HepG2 (cell line): ENCODE results near the gene LAP3. TPM values are rescaled to one million over a fixed set of nuclear protein-coding genes. Genes with fewer than 3 reads are reported as not detected.
A peak's percentile ranks its signal among the peaks of the same experiment; 100 is the strongest.

ENCODE experiments used
- ELF3 ChIP-seq: IDR thresholded peaks from 2 replicates; pipeline ENCODE4 v1.6.1; 2016; ENCODE audit warnings: missing genetic modification reagents, missing compliant biosample characterization
- HOXD1 ChIP-seq: sonication (generic); formaldehyde crosslinking; IDR thresholded peaks from 2 replicates; pipeline ENCODE4 v1.5.0; 2020; ENCODE audit warnings: missing genetic modification reagents
- KDM4B ChIP-seq: sonication (generic); formaldehyde crosslinking; IDR thresholded peaks from 2 replicates; pipeline ENCODE4 v1.4.0; 2020; ENCODE audit warnings: missing genetic modification reagents
- NFKBIZ ChIP-seq: IDR thresholded peaks from 2 replicates; pipeline ENCODE4 v1.6.1; 2018; ENCODE audit warnings: missing genetic modification reagents, missing compliant biosample characterization
- PRPF4 ChIP-seq: fragments of 200-400 bp; formaldehyde crosslinking; IDR thresholded peaks from 2 replicates; pipeline ENCODE4 v1.6.1; 2016; ENCODE audit warnings: low read length, low read depth; ENCODE audit not compliant: poor library complexity, severe bottlenecking
- RCOR2 ChIP-seq: IDR thresholded peaks from 2 replicates; pipeline ENCODE4 v1.6.1; 2016; ENCODE audit warnings: missing biosample characterization, missing genetic modification reagents
- RXRB ChIP-seq: IDR thresholded peaks from 2 replicates; pipeline ENCODE4 v1.6.1; 2016; ENCODE audit warnings: borderline replicate concordance, missing genetic modification reagents, missing compliant biosample characterization
- TRIM24 ChIP-seq: sonication (generic); formaldehyde crosslinking; IDR thresholded peaks from 2 replicates; pipeline ENCODE4 v1.8.0; 2022; ENCODE audit warnings: mild to moderate bottlenecking, missing genetic modification reagents
- ZBTB20 ChIP-seq: sonication (generic); formaldehyde crosslinking; IDR thresholded peaks from 2 replicates; pipeline ENCODE4 v1.8.1; 2023; ENCODE audit warnings: missing genetic modification reagents, low read depth, mild to moderate bottlenecking, borderline replicate concordance
- ZNF317 ChIP-seq: sonication (generic); formaldehyde crosslinking; IDR thresholded peaks from 2 replicates; pipeline ENCODE4 v1.5.0; 2020; ENCODE audit warnings: mild to moderate bottlenecking, missing genetic modification reagents
- ZNF460 ChIP-seq: sonication (generic); formaldehyde crosslinking; IDR thresholded peaks from 2 replicates; pipeline ENCODE4 v1.5.1; 2020; ENCODE audit warnings: missing genetic modification reagents, mild to moderate bottlenecking, borderline replicate concordance
- ZNF761 ChIP-seq: sonication (generic); formaldehyde crosslinking; conservative IDR thresholded peaks from 2 replicates; pipeline ENCODE4 v1.4.0; 2020; ENCODE audit warnings: mild to moderate bottlenecking, missing genetic modification reagents
- ZNF792 ChIP-seq: IDR thresholded peaks from 2 replicates; pipeline ENCODE4 v1.6.1; 2016
- ZSCAN29 ChIP-seq: sonication (generic); formaldehyde crosslinking; conservative IDR thresholded peaks from 2 replicates; pipeline ENCODE4 v1.4.0; 2020; ENCODE audit warnings: mild to moderate bottlenecking, missing genetic modification reagents
- polyA plus RNA-seq, 8 experiments: library from polyadenylated mRNA; depleted of rRNA in 3 of 8; stranded (reverse) in 7 of 8; unstranded in 1 of 8; fragments of >200 nt; fragmentation: Illumina TruSeq in 4 of 8; extraction: Trizol in 4 of 8; gene quantifications; 2 replicates each; pipeline versions ENCODE4 v1.2.1 to v1.2.3, GENCODE V29; 2011 to 2016; ENCODE audit warnings: low read depth in 4 of 8, missing spikeins in 1 of 8, mixed read lengths in 1 of 8; ENCODE audit not compliant: insufficient read depth in 1 of 8
- total RNA-seq, 5 experiments: library from RNA; depleted of rRNA; stranded (reverse); fragments of >200 nt; fragmentation: Illumina TruSeq; extraction: Trizol; gene quantifications; 2 replicates each; pipeline ENCODE4 v1.2.3, GENCODE V29; 2016; ENCODE audit warnings: low read depth in 1 of 5
- TF ChIP-seq, protein P1 (sequence below): sonication (generic); formaldehyde crosslinking; IDR thresholded peaks from 2 replicates; pipeline ENCODE4 v1.5.0; 2020; ENCODE audit warnings: mild to moderate bottlenecking, missing genetic modification reagents
- TF ChIP-seq, protein P2 (sequence below): sonication (generic); formaldehyde crosslinking; IDR thresholded peaks from 2 replicates; pipeline ENCODE4 v1.8.0; 2022; ENCODE audit warnings: missing genetic modification reagents, low read depth, mild to moderate bottlenecking, borderline replicate concordance
- TF ChIP-seq, protein P3 (sequence below): IDR thresholded peaks from 2 replicates; pipeline ENCODE4 v1.6.1; 2016; ENCODE audit warnings: missing compliant biosample characterization, missing genetic modification reagents, borderline replicate concordance
- TF ChIP-seq, protein P4 (sequence below): IDR thresholded peaks from 2 replicates; pipeline ENCODE4 v1.6.1; 2016

The LAP3 gene
- total and polyA plus RNA-seq, 2 of the 13 experiments (the other 11 are each of a cell fraction or from before 2014, with no cell fraction given) = 106 to 125 TPM

DNA sequence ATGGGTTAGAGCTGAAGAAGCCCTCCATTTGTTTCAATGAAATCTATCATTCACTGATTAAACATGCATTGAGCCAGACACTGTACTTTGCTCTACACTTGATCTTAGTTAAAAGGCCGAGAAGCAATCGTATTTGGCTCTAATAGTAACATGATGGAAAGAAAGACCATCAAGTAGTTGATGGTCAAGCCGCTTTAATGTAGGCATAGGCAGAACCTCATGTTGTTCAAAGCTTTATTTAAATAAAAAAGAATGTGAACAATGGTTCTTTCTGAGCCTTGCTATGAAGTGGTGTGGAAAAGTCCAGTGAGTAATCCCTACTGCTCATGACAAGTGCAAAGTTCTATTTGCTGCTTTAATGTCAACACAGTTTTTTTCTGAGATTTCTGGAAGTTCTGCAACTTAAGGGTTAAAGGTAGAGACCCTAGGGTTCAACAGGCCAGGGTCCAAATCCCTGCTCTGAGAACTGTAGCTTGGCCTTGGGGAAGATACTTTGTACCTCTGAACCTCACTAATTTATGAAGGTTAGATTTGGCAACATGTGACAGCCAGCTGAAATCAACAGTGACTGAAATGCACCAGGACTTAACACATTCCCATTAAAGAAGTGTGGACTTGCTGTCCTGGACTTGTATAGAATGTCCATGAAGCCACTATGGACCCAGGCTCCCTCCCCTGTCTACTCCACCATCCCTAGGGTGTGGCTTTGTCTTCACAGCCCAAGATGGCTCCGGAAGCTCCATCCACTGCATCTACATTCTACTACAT is 17.9 kb upstream of the LAP3 start (continued):
- TF ChIP-seq, protein P1, sequence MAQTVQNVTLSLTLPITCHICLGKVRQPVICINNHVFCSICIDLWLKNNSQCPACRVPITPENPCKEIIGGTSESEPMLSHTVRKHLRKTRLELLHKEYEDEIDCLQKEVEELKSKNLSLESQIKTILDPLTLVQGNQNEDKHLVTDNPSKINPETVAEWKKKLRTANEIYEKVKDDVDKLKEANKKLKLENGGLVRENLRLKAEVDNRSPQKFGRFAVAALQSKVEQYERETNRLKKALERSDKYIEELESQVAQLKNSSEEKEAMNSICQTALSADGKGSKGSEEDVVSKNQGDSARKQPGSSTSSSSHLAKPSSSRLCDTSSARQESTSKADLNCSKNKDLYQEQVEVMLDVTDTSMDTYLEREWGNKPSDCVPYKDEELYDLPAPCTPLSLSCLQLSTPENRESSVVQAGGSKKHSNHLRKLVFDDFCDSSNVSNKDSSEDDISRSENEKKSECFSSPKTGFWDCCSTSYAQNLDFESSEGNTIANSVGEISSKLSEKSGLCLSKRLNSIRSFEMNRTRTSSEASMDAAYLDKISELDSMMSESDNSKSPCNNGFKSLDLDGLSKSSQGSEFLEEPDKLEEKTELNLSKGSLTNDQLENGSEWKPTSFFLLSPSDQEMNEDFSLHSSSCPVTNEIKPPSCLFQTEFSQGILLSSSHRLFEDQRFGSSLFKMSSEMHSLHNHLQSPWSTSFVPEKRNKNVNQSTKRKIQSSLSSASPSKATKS (CRISPR knock-in tag) = peak; percentile 93; the same call in 1 of the 2 replicates
- peak; percentile 90 for TF ChIP-seq NFKBIZ (CRISPR knock-in tag)
- TF ChIP-seq, protein P2, sequence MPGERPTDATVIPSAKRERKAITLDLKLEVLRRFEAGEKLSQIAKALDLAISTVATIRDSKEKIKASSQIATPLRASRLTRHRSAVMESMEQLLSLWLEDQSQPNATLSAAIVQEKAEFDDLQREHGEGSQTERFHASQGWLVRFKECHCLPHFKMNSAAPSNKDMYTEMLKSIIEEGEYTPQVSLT (CRISPR knock-in tag) = no peak
- TF ChIP-seq ZNF317 = 0 out of 2 replicates have a peak, but pooled peaks have one; percentile 36
- TF ChIP-seq RXRB (CRISPR knock-in tag) = peak; percentile 94
- TF ChIP-seq HOXD1 (CRISPR knock-in tag) = peak; percentile 80; the same call in 1 of the 2 replicates
- no peak; the same call in 1 of the 2 replicates for TF ChIP-seq ZNF460 (CRISPR knock-in tag)
- peak; percentile 90 for TF ChIP-seq ELF3 (CRISPR knock-in tag)
- TF ChIP-seq TRIM24 (CRISPR knock-in tag) = peak; percentile 88
- TF ChIP-seq KDM4B (CRISPR knock-in tag) = peak; percentile 81
- peak; percentile 65; the same call in 1 of the 2 replicates for TF ChIP-seq ZSCAN29
- TF ChIP-seq, protein P3, sequence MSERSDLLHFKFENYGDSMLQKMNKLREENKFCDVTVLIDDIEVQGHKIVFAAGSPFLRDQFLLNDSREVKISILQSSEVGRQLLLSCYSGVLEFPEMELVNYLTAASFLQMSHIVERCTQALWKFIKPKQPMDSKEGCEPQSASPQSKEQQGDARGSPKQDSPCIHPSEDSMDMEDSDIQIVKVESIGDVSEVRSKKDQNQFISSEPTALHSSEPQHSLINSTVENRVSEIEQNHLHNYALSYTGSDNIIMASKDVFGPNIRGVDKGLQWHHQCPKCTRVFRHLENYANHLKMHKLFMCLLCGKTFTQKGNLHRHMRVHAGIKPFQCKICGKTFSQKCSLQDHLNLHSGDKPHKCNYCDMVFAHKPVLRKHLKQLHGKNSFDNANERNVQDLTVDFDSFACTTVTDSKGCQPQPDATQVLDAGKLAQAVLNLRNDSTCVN = 0 out of 2 replicates have a peak, but pooled peaks have one; percentile 38
- TF ChIP-seq PRPF4 = peak; percentile 21
- peak; percentile 64; the same call in 1 of the 2 replicates for TF ChIP-seq ZNF761
- TF ChIP-seq ZNF792 (CRISPR knock-in tag) = peak; percentile 43; the same call in 1 of the 2 replicates
- peak; percentile 87; the same call in 1 of the 2 replicates for TF ChIP-seq ZBTB20
- TF ChIP-seq RCOR2 = peak; percentile 99
- TF ChIP-seq, protein P4, sequence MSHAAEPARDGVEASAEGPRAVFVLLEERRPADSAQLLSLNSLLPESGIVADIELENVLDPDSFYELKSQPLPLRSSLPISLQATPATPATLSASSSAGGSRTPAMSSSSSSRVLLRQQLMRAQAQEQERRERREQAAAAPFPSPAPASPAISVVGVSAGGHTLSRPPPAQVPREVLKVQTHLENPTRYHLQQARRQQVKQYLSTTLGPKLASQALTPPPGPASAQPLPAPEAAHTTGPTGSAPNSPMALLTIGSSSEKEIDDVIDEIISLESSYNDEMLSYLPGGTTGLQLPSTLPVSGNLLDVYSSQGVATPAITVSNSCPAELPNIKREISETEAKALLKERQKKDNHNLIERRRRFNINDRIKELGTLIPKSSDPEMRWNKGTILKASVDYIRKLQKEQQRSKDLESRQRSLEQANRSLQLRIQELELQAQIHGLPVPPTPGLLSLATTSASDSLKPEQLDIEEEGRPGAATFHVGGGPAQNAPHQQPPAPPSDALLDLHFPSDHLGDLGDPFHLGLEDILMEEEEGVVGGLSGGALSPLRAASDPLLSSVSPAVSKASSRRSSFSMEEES = peak; percentile 95
